Stimulated activated CD4-positive, alpha-beta T cell treated with anti-CD3 and anti-CD28 coated beads, TNF-alpha, amount 100 ng/mL, for 1 hour (primary cell): ENCODE data around the gene TMEM101.
"Not testable (repeated sequence)": the region's sequence is repeated elsewhere in the genome, so short reads cannot be mapped to it uniquely, and the experiment has no call there.

ENCODE experiments used
- DNase-seq, 3 donors: peaks; one replicate each; pipeline ENCODE4 v3.0.0-alpha.2; 2020; ENCODE audit warnings: low read depth in 3 of 3, low spot score in 1 of 3

TMEM101 gene

DNA sequence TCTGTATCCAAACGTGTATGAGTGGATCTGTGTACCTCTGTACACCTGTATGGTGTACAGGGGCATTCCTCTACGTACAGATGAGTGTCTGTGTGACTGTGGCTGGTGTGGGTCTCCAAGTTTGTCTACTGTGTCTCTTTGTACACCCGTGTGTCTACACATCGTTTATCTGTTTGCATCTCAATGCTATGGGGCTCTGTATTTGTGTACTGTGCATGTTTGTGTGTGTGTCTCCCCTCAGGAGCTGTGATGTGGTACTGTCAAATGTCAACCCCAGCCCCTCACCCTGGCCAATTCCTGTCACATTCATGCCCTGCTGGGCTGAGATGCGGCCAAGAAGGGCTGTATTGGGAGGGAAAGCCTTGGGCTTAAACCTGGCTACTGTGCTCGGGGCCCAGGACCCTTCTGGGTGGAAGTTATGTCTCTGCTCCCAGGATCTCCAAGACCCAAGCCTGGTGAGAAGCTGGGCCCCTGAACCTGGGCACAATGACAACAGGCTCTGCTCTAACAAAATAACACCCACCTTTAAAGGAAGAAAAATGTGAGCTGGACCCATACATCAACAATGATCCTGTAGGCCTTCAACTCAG lies 13.8 kb downstream of the TMEM101 start:
- DNase-seq, result no peak

- DNase-seq, result no peak
Observed at GRCh38 chr17:44000141-44000860, 14.5 kb downstream of the TMEM101 start.

DNA sequence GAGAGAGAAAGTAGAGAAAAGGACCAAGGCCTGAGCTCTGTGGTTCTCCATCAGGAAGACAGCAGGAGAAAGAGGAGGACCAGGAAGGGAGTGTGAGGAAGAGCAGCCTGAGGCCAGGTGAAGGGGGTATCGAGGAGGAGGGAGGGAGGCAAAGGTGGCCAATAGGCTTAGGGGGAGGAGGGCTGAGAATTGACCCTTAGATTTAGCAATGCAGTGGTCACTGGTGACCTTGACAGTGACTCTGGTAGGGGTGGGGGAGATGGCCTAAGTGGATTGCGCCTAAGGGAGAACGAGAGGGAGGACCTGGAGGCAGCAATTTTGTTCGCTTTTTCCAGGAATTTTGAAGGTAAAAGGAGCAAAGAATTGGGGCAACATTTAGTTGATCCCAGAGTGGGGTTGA lies 15.7 kb downstream of the TMEM101 start:
- no peak for DNase-seq

DNA sequence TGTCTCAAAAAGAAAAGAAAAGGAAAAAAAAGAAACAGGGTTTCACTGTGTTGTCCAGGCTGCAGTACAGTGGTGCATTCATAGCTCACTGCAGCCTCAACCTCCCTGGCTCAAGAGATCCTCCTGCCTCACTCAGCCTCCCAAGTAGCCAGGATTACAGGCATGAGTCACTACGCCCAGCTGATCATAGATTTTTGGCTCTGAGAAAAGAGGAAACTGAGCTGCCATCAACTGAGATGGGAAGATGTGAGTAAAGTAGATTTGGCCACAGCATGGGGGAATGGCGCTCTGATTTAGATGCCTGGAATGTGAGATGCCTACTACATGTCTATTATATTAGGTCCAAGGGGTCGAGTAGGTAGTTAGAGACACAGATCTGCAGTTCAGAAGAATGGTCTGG lies 16.2 kb downstream of the TMEM101 start:
- no peak for DNase-seq

DNA sequence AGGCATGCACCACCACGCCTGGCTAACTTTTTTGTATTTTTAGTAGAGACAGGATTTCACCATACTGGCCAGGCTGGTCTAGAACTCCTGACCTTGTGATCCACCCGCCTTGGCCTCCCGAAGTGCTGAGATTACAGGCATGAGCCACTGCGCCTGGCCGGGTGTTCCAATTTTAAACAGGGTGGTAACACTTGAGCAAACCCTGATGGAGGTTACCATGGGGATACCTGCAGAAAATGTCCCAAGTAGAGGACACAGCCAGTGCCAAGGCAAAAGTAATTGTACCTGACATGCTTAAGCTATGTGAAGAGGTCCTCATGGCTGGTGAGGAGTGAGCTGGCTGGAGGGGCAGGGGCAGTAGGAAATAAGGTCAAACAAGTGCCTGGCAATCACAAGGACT lies 17.6 kb downstream of the TMEM101 start:
- not testable (repeated sequence) for DNase-seq

- no peak for DNase-seq
Observed at GRCh38 chr17:43995150-43995471, 19.7 kb downstream of the TMEM101 start.

DNA sequence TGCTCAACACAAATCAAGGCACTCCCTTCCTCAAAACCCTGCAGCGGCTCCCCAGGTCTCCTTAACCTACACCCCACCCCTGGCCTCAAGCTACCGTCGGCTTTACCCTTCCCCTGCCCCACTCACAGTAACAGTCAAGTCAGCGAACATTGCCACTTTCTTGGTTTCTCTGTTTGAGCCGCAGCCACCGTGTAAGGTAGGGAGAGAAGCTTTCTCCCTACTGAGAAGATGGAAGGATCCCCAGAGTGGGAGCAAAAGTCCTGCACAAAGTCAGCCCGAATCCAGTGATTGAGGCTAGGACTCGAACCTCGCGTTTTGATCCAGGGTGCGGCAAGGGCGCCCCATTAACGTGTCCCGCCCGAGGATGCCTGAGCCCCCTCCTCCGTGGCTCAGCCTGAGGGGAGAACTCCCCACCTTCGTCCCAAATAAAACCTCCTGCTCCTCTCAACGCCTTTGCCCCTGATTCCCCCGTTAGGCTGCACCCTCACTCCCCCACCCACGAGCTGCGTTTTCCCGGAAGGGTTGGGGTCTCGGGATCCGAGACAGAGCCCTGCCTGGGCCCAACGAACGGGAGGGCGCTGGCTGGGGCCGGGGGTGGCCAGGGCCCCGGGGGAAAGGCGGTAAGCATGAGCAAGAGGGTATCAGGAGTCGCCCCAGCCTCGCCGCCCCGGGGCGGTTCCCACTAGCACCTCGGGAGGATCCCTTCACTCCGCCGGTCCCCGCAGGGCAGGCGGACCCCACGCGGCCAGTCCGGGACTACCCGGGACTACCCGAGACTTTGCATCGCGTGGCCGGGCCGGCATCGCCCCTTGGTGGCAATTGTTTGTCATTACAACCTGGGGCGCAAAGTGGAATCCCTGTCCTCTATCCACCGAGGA lies 20.3 kb downstream of the TMEM101 start:
- DNase-seq, result peak; percentile 30 to 55 (median 35)

DNA sequence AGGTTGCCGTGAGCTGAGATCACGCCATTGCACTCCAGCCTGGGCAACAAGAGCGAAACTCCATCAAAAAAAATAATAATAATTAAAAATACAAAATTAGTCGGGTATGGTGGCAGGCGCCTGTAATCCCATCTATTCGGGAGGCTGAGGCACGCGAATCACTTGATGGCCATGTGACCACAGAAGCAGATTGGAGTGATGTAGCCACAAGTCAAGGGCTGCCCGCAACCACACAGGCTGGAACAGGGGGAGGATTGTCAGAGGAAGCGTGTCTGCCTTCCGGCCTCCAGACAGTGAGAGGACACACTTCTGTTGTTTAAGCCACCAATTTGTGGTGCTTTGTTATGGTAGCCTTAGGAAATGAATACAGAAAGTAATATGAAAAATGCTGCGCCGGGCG lies 22.1 kb downstream of the TMEM101 start:
- no peak for DNase-seq

DNA sequence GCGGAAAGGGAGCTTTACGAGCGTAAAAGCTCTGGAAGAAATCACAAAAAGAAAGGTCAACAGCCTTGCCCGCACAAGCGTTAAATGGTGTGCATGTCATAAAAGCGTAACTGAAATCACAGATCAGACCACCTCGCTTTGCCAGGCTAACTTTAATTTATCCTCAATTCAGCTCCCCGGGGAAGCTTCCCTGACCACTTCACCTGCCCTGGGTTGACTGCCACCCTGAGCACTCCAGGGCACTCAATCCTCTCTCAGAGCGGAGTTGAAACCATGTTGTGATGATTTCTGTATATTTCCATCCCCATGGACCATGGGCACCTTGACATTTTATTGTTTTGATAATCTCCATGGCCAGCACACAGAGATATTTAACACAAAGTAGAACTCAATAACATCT lies 26.5 kb downstream of the TMEM101 start:
- DNase-seq, result no peak

DNA sequence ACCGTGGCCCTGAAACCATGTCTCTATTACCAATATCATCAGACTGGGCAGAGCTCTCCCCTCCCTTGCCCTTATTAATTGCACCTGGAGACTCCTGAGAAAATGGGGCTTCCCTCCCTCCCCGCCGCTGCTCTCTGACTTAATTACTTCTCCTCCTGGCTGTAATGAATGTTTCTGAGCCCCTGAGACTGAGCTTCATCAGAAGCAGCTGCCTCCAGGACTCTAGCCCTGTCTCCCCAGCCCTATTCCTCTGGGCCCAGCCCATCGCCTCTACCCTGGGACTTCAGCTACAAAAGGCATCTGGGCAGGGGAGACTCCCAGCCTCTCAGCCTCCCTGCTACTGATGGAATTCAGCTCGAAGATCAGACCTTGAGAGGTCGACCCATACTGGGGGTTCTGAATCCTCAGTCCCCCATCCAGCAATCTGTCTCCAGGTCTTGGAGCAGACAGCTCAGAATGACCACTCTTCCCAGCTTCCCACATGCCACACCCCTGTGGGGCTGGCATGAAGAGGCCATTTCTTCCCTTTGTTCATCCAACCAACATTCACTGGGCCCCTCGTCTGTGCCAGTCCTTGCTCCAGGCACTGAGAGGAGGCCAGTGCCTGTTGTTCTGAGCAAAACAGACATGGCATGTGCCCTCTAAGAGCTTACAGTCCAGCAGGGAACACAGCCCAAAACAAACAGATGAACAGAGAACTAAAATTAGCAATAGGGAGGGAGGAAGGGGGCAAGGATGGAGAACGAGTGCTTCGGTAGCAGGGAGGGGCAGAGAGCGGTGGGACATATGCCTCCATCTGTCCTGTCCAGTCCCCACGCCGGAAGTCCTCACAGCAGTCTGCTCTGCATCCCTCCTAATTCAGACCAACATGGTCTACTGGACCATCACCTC lies 27.4 kb downstream of the TMEM101 start:
- no peak for DNase-seq

DNA sequence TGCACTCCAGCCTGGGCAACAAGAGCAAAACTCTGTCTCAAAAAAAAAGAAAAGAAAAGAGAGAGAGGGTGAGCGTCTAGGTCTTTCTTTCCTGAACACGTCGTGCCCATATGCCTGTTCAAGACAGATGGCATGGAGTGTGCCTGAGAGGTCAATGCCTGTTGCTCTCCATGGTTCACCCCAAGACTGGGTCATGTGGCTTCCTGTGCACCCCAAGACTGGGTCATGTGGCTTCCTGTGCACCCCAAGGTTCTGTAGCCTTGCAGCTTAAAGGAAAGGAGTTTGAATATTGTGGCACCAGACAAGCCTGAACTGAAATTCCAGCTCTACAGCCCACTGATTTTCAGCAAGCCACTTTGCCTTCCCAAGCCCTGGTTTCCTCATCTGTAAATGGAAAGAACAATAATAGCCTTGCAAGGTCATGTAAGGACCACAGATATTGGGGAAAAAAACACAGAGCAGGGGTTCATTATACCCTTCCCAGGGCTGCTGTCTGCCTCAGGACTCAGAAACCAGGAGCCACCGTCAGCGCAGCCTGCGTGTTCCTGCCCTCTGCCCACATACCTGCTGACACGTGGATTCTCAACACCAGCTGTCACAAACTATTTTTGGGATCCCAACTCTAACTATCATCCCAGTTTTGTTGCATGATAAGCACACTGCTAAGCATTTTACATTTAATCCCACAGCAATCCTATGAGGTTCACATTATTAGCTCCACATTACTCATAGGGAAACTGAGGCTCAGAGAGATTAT lies 28.4 kb downstream of the TMEM101 start:
- no peak for DNase-seq

DNA sequence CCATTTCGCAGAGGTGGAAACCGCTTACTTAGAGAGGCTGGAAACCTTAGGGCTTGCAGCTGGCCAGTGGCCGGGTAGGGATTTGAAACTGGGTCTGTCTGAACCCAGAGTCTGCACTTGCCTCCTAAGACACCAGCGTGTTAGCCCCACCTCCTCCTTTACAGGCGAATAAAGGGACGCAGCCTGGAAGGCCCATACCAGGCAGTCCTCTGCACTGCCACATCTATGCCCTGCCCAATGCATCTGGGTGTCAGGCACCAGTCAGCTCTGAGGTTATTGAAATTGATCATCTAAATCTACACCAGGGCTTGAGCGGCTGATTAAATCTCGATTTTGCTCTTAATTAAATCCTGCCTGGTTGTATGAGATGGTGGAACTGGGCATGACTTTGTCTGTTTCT lies 30.2 kb downstream of the TMEM101 start:
- DNase-seq, result no peak

GRCh38 chr17:43983515-43984411 lies 31.0 kb downstream of the TMEM101 start:
- DNase-seq, result no peak

- no peak for DNase-seq
Observed at GRCh38 chr17:43983196-43983514, 31.6 kb downstream of the TMEM101 start.

DNA sequence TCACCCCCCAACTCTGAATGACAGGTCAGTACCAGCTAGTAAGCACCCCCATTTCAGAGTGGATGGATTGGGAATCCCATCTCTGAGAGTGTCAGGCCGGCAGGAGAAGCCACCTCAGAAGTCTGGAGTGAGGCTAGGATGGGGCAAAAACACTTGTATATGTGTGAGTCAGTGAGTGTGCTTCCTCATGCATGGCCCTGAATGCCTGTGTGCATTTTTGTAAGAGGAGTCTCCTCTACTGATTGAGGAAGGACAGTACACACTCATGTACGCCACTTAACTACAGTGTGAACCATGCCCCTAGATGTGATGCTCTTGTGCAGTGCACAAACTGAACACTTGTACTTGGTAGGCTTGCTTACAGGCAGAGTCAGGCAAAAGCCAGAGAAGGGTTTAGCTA lies 32.6 kb downstream of the TMEM101 start:
- no peak for DNase-seq

DNA sequence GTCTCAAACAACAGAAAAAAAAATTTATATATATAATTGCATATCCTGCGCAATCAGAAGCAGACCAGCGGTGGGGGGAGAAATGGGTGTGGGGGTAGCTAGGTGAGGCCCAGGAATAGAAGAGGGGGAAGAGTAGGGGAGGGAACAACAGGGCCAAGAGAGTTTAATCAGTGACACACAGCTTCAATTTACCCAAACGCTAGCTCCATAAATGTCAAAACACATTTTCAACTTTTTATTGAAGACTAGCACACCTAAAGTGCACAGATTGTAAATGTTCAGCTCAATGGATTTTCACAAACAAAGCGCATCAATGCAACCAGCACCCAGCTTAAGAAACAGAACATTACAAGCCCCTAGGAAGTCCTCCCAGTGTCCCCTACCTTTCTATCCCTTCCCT lies 35.1 kb downstream of the TMEM101 start:
- no peak for DNase-seq

- no peak for DNase-seq
Observed at GRCh38 chr17:43979011-43979410, 35.8 kb downstream of the TMEM101 start.

GRCh38 chr17:43978078-43978477 lies 36.7 kb downstream of the TMEM101 start:
- no peak for DNase-seq

- DNase-seq, result no peak
Observed at GRCh38 chr17:43976963-43977837, 37.6 kb downstream of the TMEM101 start.
